A673 (cell line): ENCODE measurements around the gene CAMK1D. TPM values are rescaled to one million over a fixed set of nuclear protein-coding genes. Genes with fewer than 3 reads are reported as not detected.

ENCODE experiments used
- BruUV-seq: library from RNA; stranded (reverse); fragments of 400-500 nt; replicated peaks from 2 replicates; lab custom pipeline; 2021; lab: Mats Ljungman, UMichigan
- CTCF ChIA-PET: fragments of 300-600 bp; sonication (Branson Sonifier 250); formaldehyde crosslinking; loops from one replicate; lab custom pipeline; 2022; ENCODE audit warnings: antibody characterized with exemption; lab: Charles Lee
- POLR2A ChIA-PET: fragments of 300-600 bp; sonication (Branson Sonifier 250); formaldehyde crosslinking; loops from one replicate; lab custom pipeline; 2022; ENCODE audit warnings: antibody characterized with exemption; ENCODE audit not compliant: low non-redundant PET; lab: Charles Lee
- DNase-seq: peaks from one replicate; pipeline ENCODE4 v3.0.0-alpha.2; 2015; ENCODE audit warnings: low spot score
- H3K27ac ChIP-seq: fragments of 200-600 bp; sonication (generic); 2 replicates; pipeline ENCODE4 v1.5.1; 2016; ENCODE audit warnings: mixed run types, low read depth, mild to moderate bottlenecking, mixed read lengths, antibody characterized with exemption, low read length; ENCODE audit not compliant: poor library complexity, severe bottlenecking
- H3K27me3 ChIP-seq: fragments of 200-600 bp; sonication (generic); replicated peaks from 2 replicates; pipeline ENCODE4 v1.6.1; 2017; ENCODE audit warnings: mixed run types, low read depth, mild to moderate bottlenecking, mixed read lengths, antibody characterized with exemption, low read length; ENCODE audit not compliant: insufficient read depth, poor library complexity
- H3K36me3 ChIP-seq: fragments of 200-600 bp; sonication (generic); 2 replicates; pipeline ENCODE4 v1.6.1; 2016; ENCODE audit warnings: mixed run types, mild to moderate bottlenecking, mixed read lengths, antibody characterized with exemption, low read length; ENCODE audit not compliant: insufficient read depth, poor library complexity, severe bottlenecking
- H3K4me1 ChIP-seq: fragments of 200-600 bp; sonication (generic); 2 replicates; pipeline ENCODE4 v1.6.1; 2017; ENCODE audit warnings: mixed run types, mild to moderate bottlenecking, mixed read lengths, antibody characterized with exemption, low read length; ENCODE audit not compliant: insufficient read depth, poor library complexity, severe bottlenecking
- H3K4me3 ChIP-seq: fragments of 200-600 bp; sonication (generic); 2 replicates; pipeline ENCODE4 v1.5.1; 2016; ENCODE audit warnings: low read depth, mixed run types, mild to moderate bottlenecking, mixed read lengths, low read length; ENCODE audit not compliant: poor library complexity, severe bottlenecking
- H3K9me3 ChIP-seq: fragments of 200-600 bp; sonication (generic); 2 replicates; pipeline ENCODE4 v1.6.1; 2016; ENCODE audit warnings: mixed run types, low read depth, mild to moderate bottlenecking, mixed read lengths, antibody characterized with exemption, low read length; ENCODE audit not compliant: poor library complexity, severe bottlenecking
- EZH2 ChIP-seq: fragments of 200-600 bp; sonication (generic); IDR thresholded peaks from 2 replicates; pipeline ENCODE4 v1.6.1; 2017; ENCODE audit warnings: borderline replicate concordance, low read depth, mild to moderate bottlenecking, mixed read lengths, antibody characterized with exemption, low read length; ENCODE audit not compliant: poor library complexity, severe bottlenecking
- intact Hi-C: fragments of 100-400 bp; cut with micrococcal nuclease; formaldehyde crosslinking; loops from one replicate; pipeline ENCODE4 v1.10.0; 2022; ENCODE audit not compliant: unreplicated experiment
- microRNA-seq: library from miRNA; unstranded; fragments of <30 nt; microRNA quantifications from one replicate; pipeline ENCODE4 v1.2.0, GENCODE V29; 2021
- total RNA-seq: library from RNA; stranded (reverse); gene quantifications from 2 replicates; pipeline ENCODE4 v1.2.3, GENCODE V29; 2021
- TF ChIP-seq, protein P1 (sequence below): fragments of 300-800, 200-600 bp; sonication (generic); conservative IDR thresholded peaks from 2 replicates; pipeline ENCODE4 v1.5.1; 2017; ENCODE audit warnings: low read depth, mild to moderate bottlenecking, antibody characterized with exemption, low read length, moderate library complexity, mixed read lengths

The CAMK1D gene
- total RNA-seq, 1 experiment from 2014 or later, result 23.7 TPM

DNA sequence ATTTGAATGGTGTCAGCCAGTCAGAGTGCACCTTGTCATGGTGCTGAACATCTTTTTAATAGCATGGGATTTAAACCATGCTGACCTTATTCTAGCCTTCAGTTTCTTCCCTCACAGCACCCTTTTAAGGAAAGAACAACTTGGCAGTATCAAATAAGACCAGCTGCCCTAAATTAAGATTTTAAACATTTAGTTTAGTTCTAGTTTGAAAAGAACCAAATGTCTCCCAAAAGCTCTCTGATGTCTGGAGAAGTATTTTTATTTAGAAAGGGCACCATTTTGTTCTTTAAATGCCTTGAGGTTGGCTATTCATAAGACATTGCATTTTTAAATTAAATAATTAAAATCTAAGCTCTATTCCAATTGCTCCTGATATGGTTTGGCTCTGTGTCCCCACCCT is 531.1 kb downstream of the CAMK1D start:
- Histone ChIP-seq H3K36me3 (no peaks in the 10 kb centered on the region), H3K4me3 (no peak overlapping the region), H3K27me3 (no peaks in the 10 kb centered on the region), H3K27ac (no peak overlapping the region), H3K4me1 (peaks cover 3% of the 10 kb centered on the region), H3K9me3 (no peaks in the 10 kb centered on the region)
- TF ChIP-seq, protein P1, sequence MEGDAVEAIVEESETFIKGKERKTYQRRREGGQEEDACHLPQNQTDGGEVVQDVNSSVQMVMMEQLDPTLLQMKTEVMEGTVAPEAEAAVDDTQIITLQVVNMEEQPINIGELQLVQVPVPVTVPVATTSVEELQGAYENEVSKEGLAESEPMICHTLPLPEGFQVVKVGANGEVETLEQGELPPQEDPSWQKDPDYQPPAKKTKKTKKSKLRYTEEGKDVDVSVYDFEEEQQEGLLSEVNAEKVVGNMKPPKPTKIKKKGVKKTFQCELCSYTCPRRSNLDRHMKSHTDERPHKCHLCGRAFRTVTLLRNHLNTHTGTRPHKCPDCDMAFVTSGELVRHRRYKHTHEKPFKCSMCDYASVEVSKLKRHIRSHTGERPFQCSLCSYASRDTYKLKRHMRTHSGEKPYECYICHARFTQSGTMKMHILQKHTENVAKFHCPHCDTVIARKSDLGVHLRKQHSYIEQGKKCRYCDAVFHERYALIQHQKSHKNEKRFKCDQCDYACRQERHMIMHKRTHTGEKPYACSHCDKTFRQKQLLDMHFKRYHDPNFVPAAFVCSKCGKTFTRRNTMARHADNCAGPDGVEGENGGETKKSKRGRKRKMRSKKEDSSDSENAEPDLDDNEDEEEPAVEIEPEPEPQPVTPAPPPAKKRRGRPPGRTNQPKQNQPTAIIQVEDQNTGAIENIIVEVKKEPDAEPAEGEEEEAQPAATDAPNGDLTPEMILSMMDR, result no peak
- no peak for TF ChIP-seq EZH2
- DNase-seq, result no peak
- POLR2A ChIA-PET, result no interaction called here
- intact Hi-C loops, result no loop called here
- CTCF ChIA-PET, result no interaction called here
- no TSS peak for BruUV-seq

DNA sequence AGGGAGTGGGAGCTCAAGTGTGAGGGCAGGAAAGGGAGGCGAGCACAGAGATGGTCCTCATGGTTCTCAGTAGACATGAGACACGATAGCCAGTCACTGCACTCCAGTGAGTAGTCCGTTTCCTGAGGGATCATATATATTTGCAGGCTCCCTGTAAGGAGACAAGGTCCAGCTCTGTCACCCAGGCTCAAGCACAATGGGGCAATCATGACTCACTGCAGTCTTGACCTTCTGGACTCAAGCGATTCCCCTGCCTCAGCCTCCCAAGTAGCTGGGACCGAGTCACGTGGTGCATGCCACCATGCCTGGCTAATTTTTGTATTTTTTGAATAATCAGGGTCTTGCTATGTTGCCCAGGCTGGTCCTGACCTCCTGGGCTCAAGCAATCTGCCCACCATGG is 535.5 kb downstream of the CAMK1D start:
- no TSS peak for BruUV-seq
- peaks cover 3% of the 10 kb centered on the region for H3K4me1 ChIP-seq
- no peak for DNase-seq
- no peak for TF ChIP-seq EZH2
- TF ChIP-seq, protein P1, result no peak
- no peaks in the 10 kb centered on the region for H3K9me3 ChIP-seq
- POLR2A ChIA-PET, result no interaction called here
- no peaks in the 10 kb centered on the region for H3K36me3 ChIP-seq
- CTCF ChIA-PET, result no interaction called here
- H3K4me3 ChIP-seq, result no peak overlapping the region
- intact Hi-C loops, result no loop called here
- H3K27me3 ChIP-seq, result no peaks in the 10 kb centered on the region
- H3K27ac ChIP-seq, result no peak overlapping the region

Small RNA genes within 50 kb of the gene (microRNA-seq; reads per million reads assigned to microRNA genes)
- not detected for gene MIR4480
- gene MIR4481, result not detected
- gene MIR548Q, result not detected

Other genes starting within 250 kb of the CAMK1D start
- 17.2 and 22.8 TPM in 2 replicates for gene SEC61A2, start 219.9 kb upstream of the CAMK1D start, total RNA-seq
- gene NUDT5, start 153.7 kb upstream of the CAMK1D start, total RNA-seq, result 133 and 137 TPM in 2 replicates
- 189 and 207 TPM in 2 replicates for gene CDC123, start 153.4 kb upstream of the CAMK1D start, total RNA-seq